Coronary artery (tissue), 2 donors: Measurements from ENCODE around the gene BAIAP2L1.

ENCODE experiments used
- DNase-seq: peaks from one replicate; pipeline ENCODE4 v3.0.0-alpha.2; 2017; ENCODE audit warnings: low spot score
- H3K27ac ChIP-seq, 2 donors: fragments of 200-600 bp; sonication (generic); one replicate each; pipeline ENCODE4 v1.5.1; 2016 to 2019
- H3K4me3 ChIP-seq: fragments of 200-600 bp; sonication (generic); 2 replicates; pipeline ENCODE4 v1.5.1; 2016; ENCODE audit warnings: mild to moderate bottlenecking, moderate library complexity
- CTCF ChIP-seq: fragments of 200-600 bp; sonication (generic); IDR thresholded peaks from one replicate; pipeline ENCODE4 v1.5.1; 2019; ENCODE audit warnings: antibody characterized with exemption

The BAIAP2L1 gene

GRCh38 chr7:98289333-98289875, 111.5 kb downstream of the BAIAP2L1 start:
- DNase-seq: no peak
- no peak for TF ChIP-seq CTCF
- peak overlapping the region in 1 of 2 donors; percentile 9 for H3K27ac ChIP-seq
- no peak overlapping the region for H3K4me3 ChIP-seq

- peak overlapping the region in 1 of 2 donors; percentile 100 for H3K27ac ChIP-seq
- TF ChIP-seq CTCF: no peak
- peak overlapping the region; percentile 99 for H3K4me3 ChIP-seq
- DNase-seq: no peak
Measured at GRCh38 chr7:98288064-98288823, 112.6 kb downstream of the BAIAP2L1 start.

GRCh38 chr7:98287486-98287959, 113.4 kb downstream of the BAIAP2L1 start:
- Histone ChIP-seq H3K4me3 (peak overlapping the region; percentile 99), H3K27ac (peak overlapping the region; percentile 12 to 100)
- DNase-seq: no peak
- no peak for TF ChIP-seq CTCF

- DNase-seq: no peak
- Histone ChIP-seq H3K4me3 (peak overlapping the region; percentile 99), H3K27ac (peak overlapping the region; percentile 12 to 100)
- TF ChIP-seq CTCF: no peak
Measured at GRCh38 chr7:98286701-98287485, 114.0 kb downstream of the BAIAP2L1 start.

GRCh38 chr7:98286093-98286539, 114.8 kb downstream of the BAIAP2L1 start:
- H3K4me3 ChIP-seq: peak overlapping the region; percentile 99
- H3K27ac ChIP-seq: peak overlapping the region; percentile 93 to 100
- TF ChIP-seq CTCF: no peak
- peak; percentile 87 for DNase-seq

GRCh38 chr7:98285157-98286092, 115.5 kb downstream of the BAIAP2L1 start:
- Histone ChIP-seq H3K27ac (peak overlapping the region; percentile 93 to 100), H3K4me3 (peak overlapping the region; percentile 99)
- DNase-seq: no peak
- no peak for TF ChIP-seq CTCF
